Esophagus squamous epithelium (tissue), 5 donors: ENCODE measurements around the gene RNPC3. TPM values are rescaled to one million over a fixed set of nuclear protein-coding genes. Genes with fewer than 3 reads are reported as not detected.

ENCODE experiments used
- DNase-seq: peaks from one replicate; lab custom pipeline; 2025; lab: John Stamatoyannopoulos, UW
- H3K27ac ChIP-seq, 4 donors: fragments of 200-600 bp; sonication (generic); one replicate each; pipeline ENCODE4 v1.5.1; 2016 to 2019; ENCODE audit warnings: mild to moderate bottlenecking in 1 of 4
- H3K27me3 ChIP-seq, 4 donors: fragments of 200-600 bp; sonication (generic); 1 replicate in 3 of 4; 2 replicates in 1 of 4; pipeline versions ENCODE4 v1.5.1 to v1.6.0; 2017 to 2021; ENCODE audit warnings: antibody characterized with exemption in 1 of 4
- H3K36me3 ChIP-seq, 3 donors: fragments of 200-600 bp; sonication (generic); one replicate each; pipeline ENCODE4 v1.5.1; 2016 to 2019
- H3K4me1 ChIP-seq, 3 donors: fragments of 200-600 bp; sonication (generic); one replicate each; pipeline ENCODE4 v1.5.1; 2017 to 2019
- H3K4me3 ChIP-seq, 4 donors: fragments of 200-600 bp; sonication (generic); 1 replicate in 3 of 4; 2 replicates in 1 of 4; pipeline ENCODE4 v1.5.1; 2016 to 2019; ENCODE audit warnings: mild to moderate bottlenecking in 2 of 4, moderate library complexity in 1 of 4
- H3K9me3 ChIP-seq, 3 donors: fragments of 200-600 bp; sonication (generic); one replicate each; pipeline ENCODE4 v1.5.1; 2016 to 2019
- POLR2A ChIP-seq, 4 donors: fragments of 450-650 bp; IDR thresholded peaks; one replicate each; pipeline ENCODE4 v1.6.1; 2017; ENCODE audit warnings: antibody characterized with exemption in 4 of 4, mild to moderate bottlenecking in 4 of 4, moderate library complexity in 3 of 4
- WGBS, 2 donors: methylation state at CpG; one replicate each; pipeline ENCODE4 v1.1.5; 2018; 5-methylcytosine and 5-hydroxymethylcytosine counted together
- intact Hi-C: fragments of 100-400 bp; cut with DNase I; formaldehyde crosslinking; loops from one replicate; pipeline ENCODE4 v1.15.0; 2022
- total RNA-seq, 4 donors: library from RNA; depleted of rRNA; stranded (reverse); fragments of >200 nt; gene quantifications; one replicate each; pipeline ENCODE4 v1.1.0, GENCODE V29; 2016
- TF ChIP-seq, protein P1 (sequence below), 6 experiments: fragments of 450-650 bp in 4 of 6; fragments of 200-600 bp in 2 of 6; sonication (generic) in 2 of 6; IDR thresholded peaks; one replicate each; pipeline ENCODE4 v1.5.1; 2016 to 2019; ENCODE audit warnings: antibody characterized with exemption in 6 of 6, mild to moderate bottlenecking in 4 of 6, moderate library complexity in 4 of 6
- donor health status: DM: yes; HTN: yes; CAD: no.

The RNPC3 gene, protein sequence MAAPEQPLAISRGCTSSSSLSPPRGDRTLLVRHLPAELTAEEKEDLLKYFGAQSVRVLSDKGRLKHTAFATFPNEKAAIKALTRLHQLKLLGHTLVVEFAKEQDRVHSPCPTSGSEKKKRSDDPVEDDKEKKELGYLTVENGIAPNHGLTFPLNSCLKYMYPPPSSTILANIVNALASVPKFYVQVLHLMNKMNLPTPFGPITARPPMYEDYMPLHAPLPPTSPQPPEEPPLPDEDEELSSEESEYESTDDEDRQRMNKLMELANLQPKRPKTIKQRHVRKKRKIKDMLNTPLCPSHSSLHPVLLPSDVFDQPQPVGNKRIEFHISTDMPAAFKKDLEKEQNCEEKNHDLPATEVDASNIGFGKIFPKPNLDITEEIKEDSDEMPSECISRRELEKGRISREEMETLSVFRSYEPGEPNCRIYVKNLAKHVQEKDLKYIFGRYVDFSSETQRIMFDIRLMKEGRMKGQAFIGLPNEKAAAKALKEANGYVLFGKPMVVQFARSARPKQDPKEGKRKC
- total RNA-seq = 10 to 100 TPM in 3 of 4 donors, 1 to 10 TPM in 1; 8.8 to 34.7 (median 12.9) TPM

DNA sequence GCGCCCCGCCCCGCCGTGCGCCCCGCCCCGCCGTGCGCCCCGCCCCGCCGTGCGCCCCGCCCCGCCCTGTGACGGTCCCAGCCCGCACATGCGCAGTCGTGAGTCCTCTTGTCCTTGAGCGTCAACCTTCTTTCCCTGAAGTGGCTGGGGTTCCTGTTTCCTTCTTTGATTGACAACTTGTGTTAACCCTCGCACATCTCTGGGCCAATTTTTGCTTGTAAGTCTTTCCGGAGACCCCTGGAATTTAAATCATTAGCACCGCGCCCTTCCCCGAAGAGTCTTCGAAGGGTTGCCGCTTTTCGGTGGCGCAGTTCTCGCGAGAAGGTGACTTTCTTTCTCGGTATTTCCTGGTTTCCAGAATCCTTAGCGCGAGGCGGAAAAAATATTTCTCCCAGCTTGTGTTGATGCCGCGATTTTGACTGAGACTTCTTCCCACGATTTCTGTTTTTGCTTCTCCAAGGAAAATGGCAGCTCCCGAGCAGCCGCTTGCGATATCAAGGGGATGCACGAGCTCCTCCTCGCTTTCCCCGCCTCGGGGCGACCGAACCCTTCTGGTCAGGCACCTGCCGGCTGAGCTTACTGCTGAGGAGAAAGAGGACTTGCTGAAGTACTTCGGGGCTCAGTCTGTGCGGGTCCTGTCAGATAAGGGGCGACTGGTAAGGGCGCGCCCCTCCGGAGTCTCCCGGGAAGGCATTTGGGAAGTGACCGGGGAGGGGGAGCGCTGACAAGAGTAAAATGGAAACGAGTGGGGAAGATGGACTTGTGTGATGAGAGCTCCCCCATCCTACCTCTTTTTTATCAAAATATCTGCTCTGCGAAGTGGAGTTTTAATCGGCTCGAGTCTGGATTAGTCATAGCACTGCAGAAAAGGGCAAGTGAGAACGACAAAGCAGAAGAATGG lies at the start of gene RNPC3:
Gene RNPC3, plus strand, starts transcription at position 93 of the 901 bp plus-strand sequence. Its CDS starts 372 bp downstream, at position 465.
- 0 to 1% methylated on average over 33 to 38 of the region's 62 CpGs for WGBS, 2 donors
- TF ChIP-seq POLR2A (IDR thresholded peaks at IDR 0.05) = no peak
- TF ChIP-seq, protein P1, sequence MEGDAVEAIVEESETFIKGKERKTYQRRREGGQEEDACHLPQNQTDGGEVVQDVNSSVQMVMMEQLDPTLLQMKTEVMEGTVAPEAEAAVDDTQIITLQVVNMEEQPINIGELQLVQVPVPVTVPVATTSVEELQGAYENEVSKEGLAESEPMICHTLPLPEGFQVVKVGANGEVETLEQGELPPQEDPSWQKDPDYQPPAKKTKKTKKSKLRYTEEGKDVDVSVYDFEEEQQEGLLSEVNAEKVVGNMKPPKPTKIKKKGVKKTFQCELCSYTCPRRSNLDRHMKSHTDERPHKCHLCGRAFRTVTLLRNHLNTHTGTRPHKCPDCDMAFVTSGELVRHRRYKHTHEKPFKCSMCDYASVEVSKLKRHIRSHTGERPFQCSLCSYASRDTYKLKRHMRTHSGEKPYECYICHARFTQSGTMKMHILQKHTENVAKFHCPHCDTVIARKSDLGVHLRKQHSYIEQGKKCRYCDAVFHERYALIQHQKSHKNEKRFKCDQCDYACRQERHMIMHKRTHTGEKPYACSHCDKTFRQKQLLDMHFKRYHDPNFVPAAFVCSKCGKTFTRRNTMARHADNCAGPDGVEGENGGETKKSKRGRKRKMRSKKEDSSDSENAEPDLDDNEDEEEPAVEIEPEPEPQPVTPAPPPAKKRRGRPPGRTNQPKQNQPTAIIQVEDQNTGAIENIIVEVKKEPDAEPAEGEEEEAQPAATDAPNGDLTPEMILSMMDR (IDR thresholded peaks at IDR 0.05) = no peak
- H3K27me3 ChIP-seq = no peaks in the 10 kb centered on the region
- peak within 1 kb of the TSS; percentile 84 to 98 (median 91) for H3K4me3 ChIP-seq
- intact Hi-C loops = no loop called here
- peaks cover 4 to 42% (median 15%) of the 10 kb centered on the region in 3 donors for H3K4me1 ChIP-seq
- no peaks in the 10 kb centered on the region for H3K9me3 ChIP-seq
- peak; percentile 72 for DNase-seq
- peaks cover 0 to 7% (median 0%) of the 10 kb centered on the region in 3 donors for H3K36me3 ChIP-seq
- H3K27ac ChIP-seq = peak within 1 kb of the TSS; percentile 94 to 98 (median 97)

DNA sequence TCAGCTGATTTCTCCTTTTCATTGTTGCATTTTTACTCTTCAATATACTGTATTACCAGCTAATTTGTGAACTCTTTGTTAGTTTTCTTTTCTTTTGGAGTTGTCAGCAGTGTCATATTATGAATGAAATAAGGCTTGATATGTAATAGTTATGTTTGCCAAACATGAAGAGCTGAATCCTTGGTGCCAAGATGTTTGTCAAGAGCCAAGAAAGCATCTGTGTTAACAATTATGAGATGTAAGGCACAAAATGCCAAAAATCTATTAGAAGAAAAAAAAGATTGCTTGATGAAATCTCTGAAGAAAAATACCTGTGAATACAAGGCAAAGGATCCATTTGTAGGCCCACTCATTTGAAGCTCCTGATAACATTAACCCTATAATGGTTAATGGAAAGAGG lies 48.4 kb upstream of the RNPC3 start:
- no peaks in the 10 kb centered on the region for H3K4me1 ChIP-seq
- H3K27me3 ChIP-seq = no peaks in the 10 kb centered on the region
- intact Hi-C loops = no loop called here
- no peak overlapping the region for H3K27ac ChIP-seq
- no peaks in the 10 kb centered on the region for H3K9me3 ChIP-seq
- no peak for DNase-seq
- H3K4me3 ChIP-seq = no peak overlapping the region
- no peaks in the 10 kb centered on the region for H3K36me3 ChIP-seq
- TF ChIP-seq, protein P1 (IDR thresholded peaks at IDR 0.05) = no peak
- no peak for TF ChIP-seq POLR2A (IDR thresholded peaks at IDR 0.05)

DNA sequence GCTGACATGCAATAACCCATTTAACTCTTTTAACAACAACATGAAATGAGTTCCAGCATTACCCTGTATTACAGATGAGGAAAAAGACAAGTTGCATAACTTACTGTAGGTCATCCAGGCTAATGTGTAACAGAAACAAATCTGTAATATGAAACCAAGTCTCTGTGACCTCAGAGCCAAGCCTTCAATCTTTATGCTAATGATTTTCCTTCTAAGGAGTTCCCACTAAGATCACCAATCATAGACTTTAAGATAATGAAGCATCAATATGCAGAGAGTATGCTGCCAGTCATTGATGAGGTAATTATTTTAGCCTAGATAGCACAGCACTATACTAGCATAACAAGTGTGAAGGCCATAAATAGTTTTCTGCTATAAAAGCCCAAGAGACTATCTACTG lies 35.6 kb upstream of the RNPC3 start:
- H3K36me3 ChIP-seq = no peaks in the 10 kb centered on the region
- no peaks in the 10 kb centered on the region for H3K27me3 ChIP-seq
- TF ChIP-seq, protein P1 (IDR thresholded peaks at IDR 0.05) = no peak
- no peak for TF ChIP-seq POLR2A (IDR thresholded peaks at IDR 0.05)
- H3K4me1 ChIP-seq = no peaks in the 10 kb centered on the region
- H3K9me3 ChIP-seq = no peaks in the 10 kb centered on the region
- intact Hi-C loops = no loop called here
- no peak overlapping the region for H3K4me3 ChIP-seq
- DNase-seq = no peak
- H3K27ac ChIP-seq = no peak overlapping the region

DNA sequence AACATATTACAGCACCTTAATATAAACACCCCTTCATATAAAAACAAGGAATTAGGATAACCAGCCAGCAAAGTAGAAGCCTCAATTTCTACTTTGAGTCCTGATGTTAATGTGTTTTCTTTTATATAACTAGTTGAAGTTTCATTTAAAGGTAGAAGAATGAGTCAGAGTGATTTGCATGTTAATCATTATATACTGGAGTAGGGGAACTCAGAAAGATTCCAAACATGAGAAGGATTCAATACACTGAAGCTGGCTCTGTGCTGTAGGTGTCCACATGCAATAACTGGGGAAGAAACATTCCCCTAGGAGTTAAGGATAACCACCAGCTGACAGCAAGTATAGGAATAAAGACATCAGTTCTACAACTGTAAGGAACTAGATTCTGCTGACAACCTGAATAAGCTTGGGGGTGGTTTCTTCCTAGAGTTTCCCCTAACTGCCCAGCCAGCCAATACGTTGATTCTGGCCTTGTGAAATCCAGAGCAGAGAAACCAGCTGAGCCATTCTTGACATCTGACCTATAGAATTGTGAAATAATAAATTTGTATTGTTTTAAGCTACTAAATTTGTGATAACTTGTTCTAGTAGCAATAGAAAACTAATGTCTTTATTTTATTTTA lies 33.4 kb upstream of the RNPC3 start:
- Histone ChIP-seq H3K9me3 (no peaks in the 10 kb centered on the region), H3K27me3 (no peaks in the 10 kb centered on the region), H3K27ac (no peak overlapping the region), H3K4me3 (no peak overlapping the region), H3K4me1 (no peaks in the 10 kb centered on the region), H3K36me3 (no peaks in the 10 kb centered on the region)
- intact Hi-C loops = no loop called here
- WGBS, 2 donors = 78 to 85% methylated on average over 1 of the region's 1 CpG
- DNase-seq = no peak
- TF ChIP-seq POLR2A (IDR thresholded peaks at IDR 0.05) = no peak

DNA sequence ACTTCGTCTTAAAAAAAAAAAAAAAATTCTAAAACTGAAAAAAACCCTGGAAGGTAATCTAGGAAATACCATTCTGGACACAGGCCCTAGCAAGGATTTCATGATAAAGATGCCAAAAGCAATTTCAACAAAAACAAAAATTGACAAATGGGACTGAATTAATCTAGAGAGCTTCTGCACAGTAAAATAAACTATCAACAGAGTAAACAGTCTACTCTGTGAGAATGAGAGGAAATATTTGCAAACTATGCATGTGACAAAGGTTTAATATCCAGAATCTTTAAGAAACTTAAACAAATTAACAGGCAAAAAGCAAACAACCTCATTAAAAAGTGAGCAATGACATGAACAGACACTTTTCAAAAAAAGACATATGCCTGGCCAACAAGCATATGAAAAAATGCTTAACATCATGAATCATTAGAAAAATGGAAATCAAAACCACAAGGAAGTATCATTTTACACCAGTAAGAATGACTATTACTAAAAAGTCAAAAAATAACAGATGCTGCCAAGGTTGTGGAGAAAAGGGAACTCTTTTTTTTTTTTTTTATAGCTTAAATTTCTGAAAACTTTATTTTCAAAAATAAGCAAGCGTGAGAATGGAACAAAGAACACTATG lies 29.4 kb upstream of the RNPC3 start:
- Histone ChIP-seq H3K9me3 (no peaks in the 10 kb centered on the region), H3K4me1 (no peaks in the 10 kb centered on the region), H3K36me3 (no peaks in the 10 kb centered on the region), H3K27ac (no peak overlapping the region), H3K4me3 (no peak overlapping the region), H3K27me3 (no peaks in the 10 kb centered on the region)
- intact Hi-C loops = no loop called here
- DNase-seq = no peak
- whole genome bisulfite sequencing, 2 donors = 56% methylated on average over 2 of the region's 2 CpGs
- TF ChIP-seq, protein P1 (IDR thresholded peaks at IDR 0.05) = no peak
- no peak for TF ChIP-seq POLR2A (IDR thresholded peaks at IDR 0.05)
